ENCODE data around the gene KLHL21. TPM values are rescaled to one million over a fixed set of nuclear protein-coding genes. Genes with fewer than 3 reads are reported as not detected.

The KLHL21 gene
- total and polyA plus RNA-seq, 9 of the 15 experiments (the other 6 are each of a cell fraction or from before 2014, with no cell fraction given), result 2.1 to 42.1 (median 17.5) TPM

- H3K27ac ChIP-seq (ENCODE audit: extremely low read depth, low read depth, low read length), result no peak overlapping the region
- H3K79me2 ChIP-seq (ENCODE audit: control insufficient read depth, insufficient read depth, low read length), result peaks cover 32% of the 10 kb centered on the region
- H3K9me3 ChIP-seq (replicated peaks; ENCODE audit: control insufficient read depth, insufficient read depth, low read depth, low read length), result no peaks in the 10 kb centered on the region
- H4K20me1 ChIP-seq (replicated peaks; ENCODE audit: control insufficient read depth, insufficient read depth, low read length), result peaks cover 12% of the 10 kb centered on the region; the same call in 1 of the 2 replicates
- no TSS peak for BruUV-seq (replicated peaks)
- POLR2A ChIA-PET, result interaction anchor here (0.6 to 13.4 kb wide), 7 partner anchors 9 to 74 kb away, joined by 3 to 221 read pairs (median 4); partner anchors contain the start of gene KLHL21
- no peak overlapping the region for H3K4me2 ChIP-seq (ENCODE audit: insufficient read depth, low read length)
- peaks cover 30 to 53% of the 10 kb centered on the region in 2 experiments for H3K4me1 ChIP-seq (replicated peaks in 1 of 2; ENCODE audit: control insufficient read depth in 2 of 2, insufficient read depth in 2 of 2, low read length in 2 of 2)
- 53% methylated on average over 6 of the region's 6 CpGs for WGBS (ENCODE audit: insufficient coverage, low coverage, missing lambda C conversion rate)
- in situ Hi-C loops (cut with MboI) (no loop called here), intact Hi-C loops (cut with micrococcal nuclease) (no loop called here)
- ATAC-seq (no peak), FAIRE-seq (no peak), DNase-seq (ENCODE audit: extremely low read depth in 1 of 4, low spot score in 3 of 4) (no peak)
- H3K9ac ChIP-seq (ENCODE audit: insufficient read depth in 1 of 2, low read depth in 2 of 2, low read length in 2 of 2), result no peak overlapping the region
- no peak for TF ChIP-seq ZFPM2 (CRISPR knock-in tag; IDR thresholded peaks at IDR 0.05)
- 0 out of 2 replicates have a peak, but pooled peaks have one; percentile 13 for TF ChIP-seq SPI1 (IDR thresholded peaks at IDR 0.05; ENCODE audit: borderline replicate concordance, low read depth, low read length)
- peaks cover 15% of the 10 kb centered on the region; the same call in 1 of the 3 replicates for H3K36me3 ChIP-seq (ENCODE audit: control insufficient read depth, insufficient read depth, low read length)
- CTCF ChIA-PET (ENCODE audit: low intra/inter-chr PET ratio), result no interaction called here
- H3K27me3 ChIP-seq (ENCODE audit: control insufficient read depth in 2 of 2, insufficient read depth in 2 of 2, low read length in 2 of 2), result no peaks in the 10 kb centered on the region
- no peak overlapping the region for H2AFZ ChIP-seq (ENCODE audit: low read depth, low read length)
- H3K9me1 ChIP-seq (ENCODE audit: control insufficient read depth, insufficient read depth, low read length), result no peaks in the 10 kb centered on the region
- no peak overlapping the region for H3K4me3 ChIP-seq
Observed at GRCh38 chr1:6577831-6578525, 24.7 kb downstream of the KLHL21 start.

GRCh38 chr1:6574818-6575217 lies 27.9 kb downstream of the KLHL21 start:
- FAIRE-seq, result no peak
- peak overlapping the region in 1 of 2 experiments; percentile 27; a peak in 1 of 4 replicates for H3K9ac ChIP-seq (ENCODE audit: insufficient read depth in 1 of 2, low read depth in 2 of 2, low read length in 2 of 2)
- no peak overlapping the region for H3K4me3 ChIP-seq
- H3K27me3 ChIP-seq (ENCODE audit: control insufficient read depth in 2 of 2, insufficient read depth in 2 of 2, low read length in 2 of 2), result no peaks in the 10 kb centered on the region
- POLR2A ChIA-PET, result interaction anchor here (1.0 to 1.5 kb wide), 3 partner anchors 13 to 20 kb away, joined by 4 read pairs; partner anchors contain the start of gene TAS1R1
- H3K36me3 ChIP-seq (ENCODE audit: control insufficient read depth, insufficient read depth, low read length), result no peaks in the 10 kb centered on the region
- no peak for DNase-seq (ENCODE audit: extremely low read depth in 1 of 4, low spot score in 3 of 4)
- H3K4me1 ChIP-seq (replicated peaks in 1 of 2; ENCODE audit: control insufficient read depth in 2 of 2, insufficient read depth in 2 of 2, low read length in 2 of 2), result peaks cover 10 to 25% of the 10 kb centered on the region in 2 experiments
- H3K4me2 ChIP-seq (ENCODE audit: insufficient read depth, low read length), result no peak overlapping the region
- in situ Hi-C loops (cut with MboI) (no loop called here), intact Hi-C loops (cut with micrococcal nuclease) (no loop called here)
- 42% methylated on average over 12 of the region's 14 CpGs for WGBS (ENCODE audit: insufficient coverage, low coverage, missing lambda C conversion rate)
- no peak overlapping the region for H3K27ac ChIP-seq (ENCODE audit: extremely low read depth, low read depth, low read length)
- TF ChIP-seq USF1 (CRISPR knock-in tag; IDR thresholded peaks at IDR 0.05) (0 out of 2 replicates have a peak, but pooled peaks have one; percentile 14), SNIP1 (IDR thresholded peaks at IDR 0.05; ENCODE audit: low read depth) (no peak)
- H3K79me2 ChIP-seq (ENCODE audit: control insufficient read depth, insufficient read depth, low read length), result peaks cover under 1% of the 10 kb centered on the region; the same call in 2 of the 3 replicates
- no peaks in the 10 kb centered on the region for H4K20me1 ChIP-seq (replicated peaks; ENCODE audit: control insufficient read depth, insufficient read depth, low read length)
- no peak for ATAC-seq
- H3K9me3 ChIP-seq (replicated peaks; ENCODE audit: control insufficient read depth, insufficient read depth, low read depth, low read length), result no peaks in the 10 kb centered on the region
- CTCF ChIA-PET (ENCODE audit: low intra/inter-chr PET ratio), result no interaction called here
- no peak overlapping the region for H2AFZ ChIP-seq (ENCODE audit: low read depth, low read length)
- no peaks in the 10 kb centered on the region for H3K9me1 ChIP-seq (ENCODE audit: control insufficient read depth, insufficient read depth, low read length)
- no TSS peak for BruUV-seq (replicated peaks)
